Mesendoderm (in vitro differentiated cells): Measurements from ENCODE around the gene PARVG.

Source experiments
- DNase-seq: peaks from one replicate; pipeline ENCODE4 v3.0.0; 2013
- H2AK5ac ChIP-seq: 2 replicates; pipeline ENCODE4 v1.6.1; 2013; ENCODE audit warnings: low read length, inconsistent platforms
- H2BK120ac ChIP-seq: 2 replicates; pipeline ENCODE4 v1.6.1; 2013; ENCODE audit warnings: low read depth, mild to moderate bottlenecking, low read length, moderate library complexity, mixed read lengths
- H2BK15ac ChIP-seq: replicated peaks from 2 replicates; pipeline ENCODE4 v1.6.1; 2013; ENCODE audit warnings: low read depth, mild to moderate bottlenecking, moderate library complexity
- H2BK5ac ChIP-seq: 2 replicates; pipeline ENCODE4 v1.6.1; 2013; ENCODE audit warnings: low read length, inconsistent platforms
- H3K18ac ChIP-seq: 2 replicates; pipeline ENCODE4 v1.6.1; 2013; ENCODE audit warnings: mild to moderate bottlenecking, low read length, mixed read lengths
- H3K23ac ChIP-seq: one replicate; pipeline ENCODE4 v1.6.1; 2013; ENCODE audit warnings: low read length
- H3K27ac ChIP-seq: 2 replicates; pipeline ENCODE4 v1.5.1; 2013; ENCODE audit warnings: low read depth, mild to moderate bottlenecking, inconsistent platforms, low read length, moderate library complexity
- H3K27me3 ChIP-seq: 2 replicates; pipeline ENCODE4 v1.6.1; 2013; ENCODE audit warnings: low read length, control low read depth, mild to moderate bottlenecking, inconsistent platforms; ENCODE audit not compliant: insufficient read depth, poor library complexity
- H3K36me3 ChIP-seq: 2 replicates; pipeline ENCODE4 v1.6.1; 2013; ENCODE audit warnings: low read length, inconsistent platforms; ENCODE audit not compliant: control insufficient read depth, insufficient read depth
- H3K4ac ChIP-seq: one replicate; pipeline ENCODE4 v1.6.1; 2013; ENCODE audit warnings: low read depth, mild to moderate bottlenecking, low read length, moderate library complexity
- H3K4me1 ChIP-seq: 2 replicates; pipeline ENCODE4 v1.6.1; 2013; ENCODE audit warnings: low read depth, low read length, inconsistent platforms; ENCODE audit not compliant: control insufficient read depth
- H3K4me2 ChIP-seq: 2 replicates; pipeline ENCODE4 v1.6.1; 2013; ENCODE audit warnings: low read length
- H3K4me3 ChIP-seq: 2 replicates; pipeline ENCODE4 v1.5.1; 2013; ENCODE audit warnings: mild to moderate bottlenecking, low read length
- H3K56ac ChIP-seq: one replicate; pipeline ENCODE4 v1.6.1; 2013; ENCODE audit warnings: low read length
- H3K79me1 ChIP-seq: 2 replicates; pipeline ENCODE4 v1.6.1; 2013; ENCODE audit warnings: low read length, inconsistent platforms
- H3K79me2 ChIP-seq: 2 replicates; pipeline ENCODE4 v1.6.1; 2013; ENCODE audit warnings: mild to moderate bottlenecking, low read length; ENCODE audit not compliant: control insufficient read depth, insufficient read depth
- H3K9ac ChIP-seq: 2 replicates; pipeline ENCODE4 v1.6.1; 2013; ENCODE audit warnings: low read length, inconsistent platforms
- H4K5ac ChIP-seq: one replicate; pipeline ENCODE4 v1.6.1; 2013; ENCODE audit warnings: low read length
- H4K8ac ChIP-seq: one replicate; pipeline ENCODE4 v1.6.1; 2013; ENCODE audit warnings: low read depth, mild to moderate bottlenecking, control low read depth, low read length, moderate library complexity
- WGBS: extraction: QIAGEN DNeasy Blood & Tissue Kit; methylation state at CpG from one replicate; pipeline ENCODE4 v1.1.7; 2013; ENCODE audit warnings: low lambda C conversion rate, missing lambda C conversion rate; ENCODE audit not compliant: insufficient coverage; ENCODE audit errors: extremely low coverage; 5-methylcytosine and 5-hydroxymethylcytosine counted together

PARVG gene

GRCh38 chr22:44221710-44222475 lies 41.2 kb downstream of the PARVG start:
- no peak overlapping the region for H3K27ac ChIP-seq
- no peak for DNase-seq
- WGBS: no CpG with 5 or more reads among the region's 11 CpGs

GRCh38 chr22:44224166-44224565 lies 43.4 kb downstream of the PARVG start:
- H3K4me1 ChIP-seq: no peaks in the 10 kb centered on the region
- H2BK5ac ChIP-seq: no peak overlapping the region
- H3K18ac ChIP-seq: no peak overlapping the region
- H3K4me2 ChIP-seq: no peak overlapping the region
- H2BK15ac ChIP-seq: no peak overlapping the region
- DNase-seq: no peak
- H3K56ac ChIP-seq: no peak overlapping the region
- H3K4me3 ChIP-seq: no peak overlapping the region
- no peak overlapping the region for H4K5ac ChIP-seq
- no peak overlapping the region for H3K27ac ChIP-seq
- no peak overlapping the region for H2BK120ac ChIP-seq
- H3K9ac ChIP-seq: no peak overlapping the region
- no peak overlapping the region for H2AK5ac ChIP-seq
- H3K27me3 ChIP-seq: no peaks in the 10 kb centered on the region
- no peak overlapping the region for H3K4ac ChIP-seq
- H3K79me2 ChIP-seq: no peaks in the 10 kb centered on the region
- no CpG with 5 or more reads among the region's 12 CpGs for WGBS
- no peak overlapping the region for H4K8ac ChIP-seq
- H3K79me1 ChIP-seq: no peaks in the 10 kb centered on the region
- no peak overlapping the region for H3K23ac ChIP-seq
- H3K36me3 ChIP-seq: no peaks in the 10 kb centered on the region

More at GRCh38 chr22:44221710-44222475, 41.2 kb downstream of the PARVG start:
- no peak overlapping the region for H2BK15ac ChIP-seq
- H4K8ac ChIP-seq: no peak overlapping the region
- no peak overlapping the region for H3K9ac ChIP-seq
- no peaks in the 10 kb centered on the region for H3K36me3 ChIP-seq
- H3K4me1 ChIP-seq: no peaks in the 10 kb centered on the region
- no peak overlapping the region for H3K23ac ChIP-seq
- H3K79me2 ChIP-seq: no peaks in the 10 kb centered on the region
- H3K56ac ChIP-seq: no peak overlapping the region
- H3K79me1 ChIP-seq: no peaks in the 10 kb centered on the region
- H3K4me2 ChIP-seq: no peak overlapping the region
- H3K4ac ChIP-seq: no peak overlapping the region
- no peak overlapping the region for H4K5ac ChIP-seq
- no peaks in the 10 kb centered on the region for H3K27me3 ChIP-seq
- H2AK5ac ChIP-seq: no peak overlapping the region
- H3K4me3 ChIP-seq: no peak overlapping the region
- H2BK5ac ChIP-seq: no peak overlapping the region
- no peak overlapping the region for H3K18ac ChIP-seq
- H2BK120ac ChIP-seq: no peak overlapping the region

- H3K27ac ChIP-seq: no peak overlapping the region
- no peak overlapping the region for H2AK5ac ChIP-seq
- no peaks in the 10 kb centered on the region for H3K4me1 ChIP-seq
- no peak overlapping the region for H3K9ac ChIP-seq
- no peak overlapping the region for H2BK120ac ChIP-seq
- no peak overlapping the region for H3K4me2 ChIP-seq
- H3K79me1 ChIP-seq: no peaks in the 10 kb centered on the region
- H3K18ac ChIP-seq: no peak overlapping the region
- no CpG with 5 or more reads among the region's 11 CpGs for WGBS
- no peak overlapping the region for H2BK5ac ChIP-seq
- no peaks in the 10 kb centered on the region for H3K79me2 ChIP-seq
- no peak overlapping the region for H3K4ac ChIP-seq
- no peaks in the 10 kb centered on the region for H3K36me3 ChIP-seq
- no peak overlapping the region for H2BK15ac ChIP-seq
- no peak overlapping the region for H3K23ac ChIP-seq
- H3K56ac ChIP-seq: no peak overlapping the region
- H4K8ac ChIP-seq: no peak overlapping the region
- DNase-seq: no peak
- no peak overlapping the region for H4K5ac ChIP-seq
- H3K4me3 ChIP-seq: no peak overlapping the region
- H3K27me3 ChIP-seq: no peaks in the 10 kb centered on the region
Measured at GRCh38 chr22:44225091-44225689, 44.5 kb downstream of the PARVG start.

- no peaks in the 10 kb centered on the region for H3K79me1 ChIP-seq
- no peak overlapping the region for H3K27ac ChIP-seq
- H3K27me3 ChIP-seq: no peaks in the 10 kb centered on the region
- no peaks in the 10 kb centered on the region for H3K4me1 ChIP-seq
- H3K79me2 ChIP-seq: no peaks in the 10 kb centered on the region
- H3K18ac ChIP-seq: no peak overlapping the region
- H3K36me3 ChIP-seq: no peaks in the 10 kb centered on the region
- no peak overlapping the region for H4K5ac ChIP-seq
- no peak overlapping the region for H2AK5ac ChIP-seq
- H3K56ac ChIP-seq: no peak overlapping the region
- H2BK15ac ChIP-seq: no peak overlapping the region
- H3K4me3 ChIP-seq: no peak overlapping the region
- DNase-seq: no peak
- H3K9ac ChIP-seq: no peak overlapping the region
- no CpG with 5 or more reads among the region's 8 CpGs for WGBS
- no peak overlapping the region for H3K4ac ChIP-seq
- no peak overlapping the region for H3K4me2 ChIP-seq
- H2BK5ac ChIP-seq: no peak overlapping the region
- no peak overlapping the region for H3K23ac ChIP-seq
- H4K8ac ChIP-seq: no peak overlapping the region
- H2BK120ac ChIP-seq: no peak overlapping the region
Measured at GRCh38 chr22:44225812-44226211, 45.1 kb downstream of the PARVG start.

- no peak overlapping the region for H3K23ac ChIP-seq
- no peak overlapping the region for H3K18ac ChIP-seq
- H3K4me2 ChIP-seq: no peak overlapping the region
- no peak overlapping the region for H3K4ac ChIP-seq
- H3K79me1 ChIP-seq: no peaks in the 10 kb centered on the region
- H4K5ac ChIP-seq: no peak overlapping the region
- peak; percentile 6 for DNase-seq
- H2BK15ac ChIP-seq: no peak overlapping the region
- H3K4me1 ChIP-seq: no peaks in the 10 kb centered on the region
- H2AK5ac ChIP-seq: no peak overlapping the region
- no peaks in the 10 kb centered on the region for H3K27me3 ChIP-seq
- no peaks in the 10 kb centered on the region for H3K79me2 ChIP-seq
- H3K36me3 ChIP-seq: no peaks in the 10 kb centered on the region
- no peak overlapping the region for H2BK120ac ChIP-seq
- no peak overlapping the region for H2BK5ac ChIP-seq
- H4K8ac ChIP-seq: no peak overlapping the region
- no peak overlapping the region for H3K27ac ChIP-seq
- H3K56ac ChIP-seq: no peak overlapping the region
- no peak overlapping the region for H3K4me3 ChIP-seq
- no CpG with 5 or more reads among the region's 3 CpGs for WGBS
- H3K9ac ChIP-seq: no peak overlapping the region
Measured at GRCh38 chr22:44229331-44229730, 48.6 kb downstream of the PARVG start.
